ENCODE measurements around the gene XPC.
"Not testable (repeated sequence)": the region's sequence is repeated elsewhere in the genome, so short reads cannot be mapped to it uniquely, and the experiment has no call there.

Gene XPC

GRCh38 chr3:14178247-14179113, at the start of gene XPC, which contains the start of gene LSM3:
Gene XPC (minus strand): TSS chr3:14178601. CDS start chr3:14178568, 33 bp downstream.
Gene LSM3 (plus strand): TSS chr3:14178817. CDS start chr3:14178861, 44 bp downstream.
- Histone ChIP-seq H3K27ac (ENCODE audit: low read length) (peak within 1 kb of the TSS; percentile 50), H3K4me1 (ENCODE audit: low read length) (peaks cover 28% of the 10 kb centered on the region), H3K4me2 (ENCODE audit: low read length) (peak within 1 kb of the TSS; percentile 90), H3K4me3 (ENCODE audit: low read length) (peak within 1 kb of the TSS; percentile 93), H3K36me3 (replicated peaks; ENCODE audit: low read depth, low read length) (peaks cover 26% of the 10 kb centered on the region), H4K20me1 (ENCODE audit: insufficient read depth, low read length) (peaks cover 11% of the 10 kb centered on the region; the same call in 1 of the 2 replicates), H3K79me2 (ENCODE audit: low read length) (peaks cover 84% of the 10 kb centered on the region), H3K9me3 (ENCODE audit: insufficient read depth, low read length) (no peaks in the 10 kb centered on the region), H3K27me3 (ENCODE audit: low read depth, low read length) (no peaks in the 10 kb centered on the region), H2AFZ (ENCODE audit: low read depth, low read length) (peak within 1 kb of the TSS; percentile 87), H3K9ac (ENCODE audit: low read length) (peak within 1 kb of the TSS; percentile 90)
- TF ChIP-seq EZH2phosphoT487 (IDR thresholded peaks at IDR 0.05; ENCODE audit: low read depth), result no peak
- TF ChIP-seq CTCF (IDR thresholded peaks at IDR 0.05; ENCODE audit: low read depth, low read length), result no peak

- Histone ChIP-seq H3K4me2 (ENCODE audit: low read length) (no peak overlapping the region), H3K27me3 (ENCODE audit: low read depth, low read length) (no peaks in the 10 kb centered on the region), H2AFZ (ENCODE audit: low read depth, low read length) (no peak overlapping the region), H3K4me3 (ENCODE audit: low read length) (no peak overlapping the region), H3K27ac (ENCODE audit: low read length) (no peak overlapping the region), H3K36me3 (replicated peaks; ENCODE audit: low read depth, low read length) (no peaks in the 10 kb centered on the region), H3K79me2 (ENCODE audit: low read length) (no peaks in the 10 kb centered on the region), H3K4me1 (ENCODE audit: low read length) (peaks cover 26% of the 10 kb centered on the region), H3K9ac (ENCODE audit: low read length) (no peak overlapping the region), H3K9me3 (ENCODE audit: insufficient read depth, low read length) (no peaks in the 10 kb centered on the region), H4K20me1 (ENCODE audit: insufficient read depth, low read length) (no peaks in the 10 kb centered on the region)
- TF ChIP-seq CTCF (IDR thresholded peaks at IDR 0.05; ENCODE audit: low read depth, low read length) (no peak), EZH2phosphoT487 (IDR thresholded peaks at IDR 0.05; ENCODE audit: low read depth) (no peak)
These were observed 49.5 kb upstream of the XPC start for GRCh38 chr3:14227856-14228255.

DNA sequence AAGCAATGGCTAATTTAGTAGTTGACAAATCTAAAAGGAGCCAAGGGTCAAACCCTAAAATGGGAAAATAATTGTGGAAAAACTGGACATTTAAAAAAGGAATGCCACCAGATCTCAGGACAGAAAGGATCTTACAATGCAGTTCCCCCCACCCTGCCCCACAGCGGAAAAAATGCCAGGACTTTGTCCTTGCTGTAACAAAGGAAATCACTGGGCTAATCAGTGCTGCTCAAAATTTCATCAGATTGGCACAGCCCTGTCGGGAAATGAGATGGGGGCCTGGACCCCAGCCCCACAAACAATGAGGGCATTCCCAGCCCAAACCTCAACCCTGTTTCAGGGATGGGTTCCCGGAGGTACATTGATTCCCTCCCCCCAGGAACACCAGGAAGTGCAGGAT, 48.0 kb upstream of the XPC start:
- H3K4me1 ChIP-seq (ENCODE audit: low read length), result peaks cover 31% of the 10 kb centered on the region

DNA sequence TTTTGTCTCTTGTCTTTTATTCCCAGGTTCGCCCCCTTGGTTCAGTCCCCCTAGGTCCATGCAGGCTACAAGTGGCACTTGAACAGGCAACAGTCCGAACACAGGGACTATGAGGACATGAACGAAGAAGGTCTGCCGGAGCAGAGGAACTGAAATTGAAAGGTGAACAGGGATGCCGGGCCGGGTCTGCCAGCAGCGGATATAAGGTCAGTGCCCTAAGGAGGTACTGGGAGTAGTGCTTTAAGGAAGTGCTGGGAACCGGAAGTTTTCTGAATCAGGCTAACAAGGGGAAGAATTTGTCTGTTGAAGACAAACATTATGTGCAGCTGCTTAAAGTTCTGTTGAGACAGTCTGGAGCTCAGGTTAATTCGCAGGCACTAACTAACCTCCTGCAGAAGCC, 47.0 kb upstream of the XPC start:
- H3K79me2 ChIP-seq (ENCODE audit: low read length), result no peaks in the 10 kb centered on the region
- H3K27me3 ChIP-seq (ENCODE audit: low read depth, low read length), result no peaks in the 10 kb centered on the region
- peak overlapping the region; percentile 46 for H3K4me2 ChIP-seq (ENCODE audit: low read length)
- no peak overlapping the region for H3K27ac ChIP-seq (ENCODE audit: low read length)
- TF ChIP-seq CTCF (IDR thresholded peaks at IDR 0.05; ENCODE audit: low read depth, low read length) (no peak), EZH2phosphoT487 (IDR thresholded peaks at IDR 0.05; ENCODE audit: low read depth) (no peak)
- H3K4me1 ChIP-seq (ENCODE audit: low read length), result peaks cover 31% of the 10 kb centered on the region
- H3K9me3 ChIP-seq (ENCODE audit: insufficient read depth, low read length), result peaks cover 12% of the 10 kb centered on the region
- peak overlapping the region; percentile 22 for H3K4me3 ChIP-seq (ENCODE audit: low read length)
- no peaks in the 10 kb centered on the region for H4K20me1 ChIP-seq (ENCODE audit: insufficient read depth, low read length)
- H2AFZ ChIP-seq (ENCODE audit: low read depth, low read length), result peak overlapping the region; percentile 15; the same call in 1 of the 2 replicates
- H3K36me3 ChIP-seq (replicated peaks; ENCODE audit: low read depth, low read length), result peaks cover 4% of the 10 kb centered on the region
- no peak overlapping the region for H3K9ac ChIP-seq (ENCODE audit: low read length)

More for the DNA sequence above, 48.0 kb upstream of the XPC start:
- H3K9ac ChIP-seq (ENCODE audit: low read length); H3K9me3 ChIP-seq (ENCODE audit: insufficient read depth, low read length); H4K20me1 ChIP-seq (ENCODE audit: insufficient read depth, low read length); H3K36me3 ChIP-seq (replicated peaks; ENCODE audit: low read depth, low read length); H3K27me3 ChIP-seq (ENCODE audit: low read depth, low read length); H3K79me2 ChIP-seq (ENCODE audit: low read length); H3K4me2 ChIP-seq (ENCODE audit: low read length); H2AFZ ChIP-seq (ENCODE audit: low read depth, low read length); H3K4me3 ChIP-seq (ENCODE audit: low read length); H3K27ac ChIP-seq (ENCODE audit: low read length): not testable (repeated sequence)

All from OCI-LY3 (cell line).